Neutrophil (primary cell): ENCODE data around the gene GVQW3.
A peak's percentile ranks its signal among the peaks of the same experiment; 100 is the strongest.

ENCODE experiments used
- H3K27ac ChIP-seq: fragments of 200-600 bp; sonication (generic); 2 replicates; pipeline ENCODE4 v1.5.1; 2016; ENCODE audit warnings: mild to moderate bottlenecking, moderate library complexity
- H3K27me3 ChIP-seq: fragments of 200-600 bp; sonication (generic); 2 replicates; pipeline ENCODE4 v1.6.0; 2016; ENCODE audit warnings: mild to moderate bottlenecking
- H3K36me3 ChIP-seq: fragments of 200-600 bp; sonication (generic); 2 replicates; pipeline ENCODE4 v1.5.1; 2017
- H3K4me1 ChIP-seq, 2 experiments: fragments of 200-600 bp in 1 of 2; sonication (generic) in 1 of 2; 1 replicate in 1 of 2; 2 replicates in 1 of 2; pipeline versions ENCODE4 v1.5.1 to v1.6.1; 2013 to 2016; ENCODE audit warnings: low read depth in 1 of 2, low read length in 1 of 2, mild to moderate bottlenecking in 1 of 2, moderate library complexity in 1 of 2; ENCODE audit not compliant: control insufficient read depth in 1 of 2, insufficient read depth in 1 of 2
- H3K4me3 ChIP-seq, 2 experiments: fragments of 200-600 bp in 1 of 2; sonication (generic) in 1 of 2; 1 replicate in 1 of 2; 2 replicates in 1 of 2; pipeline ENCODE4 v1.5.1; 2013 to 2016; ENCODE audit warnings: low read depth in 1 of 2, low read length in 1 of 2, mild to moderate bottlenecking in 1 of 2, moderate library complexity in 1 of 2
- H3K9me3 ChIP-seq: fragments of 200-600 bp; sonication (generic); 2 replicates; pipeline ENCODE4 v1.5.1; 2016
- TF ChIP-seq, protein P1 (sequence below): fragments of 200-600 bp; sonication (generic); IDR thresholded peaks from 2 replicates; pipeline ENCODE4 v1.5.1; 2016; ENCODE audit warnings: antibody characterized with exemption

The GVQW3 gene

DNA sequence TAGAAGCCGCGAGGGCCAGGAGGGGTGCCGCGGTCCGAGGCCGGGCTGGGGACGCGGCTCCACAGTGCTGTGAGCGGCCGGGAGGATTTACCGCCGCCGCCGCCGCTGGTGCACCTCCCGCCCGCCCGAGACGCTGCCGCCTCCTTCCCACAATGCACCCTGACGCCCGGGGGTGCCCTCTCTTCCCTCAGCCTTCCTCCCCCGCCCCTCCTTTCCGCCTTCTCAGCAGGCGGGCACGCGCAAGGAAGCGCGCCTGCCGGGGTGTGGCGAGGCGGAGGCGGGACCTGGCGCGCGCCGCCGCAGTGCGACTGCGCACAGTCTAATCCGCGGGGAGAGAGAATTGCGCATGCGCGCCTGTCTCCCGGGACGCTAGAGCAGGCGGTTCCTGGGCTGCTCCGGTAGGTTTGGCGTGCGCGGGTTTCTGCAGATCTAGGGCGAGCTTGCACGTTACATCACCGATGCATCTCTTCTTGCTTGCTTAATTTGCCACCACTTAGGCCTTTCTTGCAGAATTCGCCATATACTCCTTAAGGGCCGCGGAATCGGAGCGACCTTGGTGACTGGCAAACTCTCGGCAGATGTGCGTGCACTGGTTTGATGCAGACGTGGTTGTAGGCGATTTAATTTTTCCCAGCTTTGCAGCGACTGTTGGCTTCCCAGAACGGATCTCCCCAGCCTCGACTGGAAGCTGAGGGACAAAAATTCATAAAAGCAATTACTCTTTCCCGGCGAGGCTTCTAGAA, at the start of gene GVQW3, which contains the start of gene THAP12:
Gene GVQW3, plus strand, starts transcription at position 347 of the 743 bp plus-strand sequence. CDS start 506 bp downstream, outside the sequence.
Gene THAP12, minus strand, starts transcription at position 156 of the 743 bp plus-strand sequence. CDS start 296 bp downstream, outside the sequence.
- no peaks in the 10 kb centered on the region for H3K27me3 ChIP-seq
- H3K27ac ChIP-seq = peak within 1 kb of the TSS; percentile 92
- H3K9me3 ChIP-seq = no peaks in the 10 kb centered on the region
- TF ChIP-seq, protein P1, sequence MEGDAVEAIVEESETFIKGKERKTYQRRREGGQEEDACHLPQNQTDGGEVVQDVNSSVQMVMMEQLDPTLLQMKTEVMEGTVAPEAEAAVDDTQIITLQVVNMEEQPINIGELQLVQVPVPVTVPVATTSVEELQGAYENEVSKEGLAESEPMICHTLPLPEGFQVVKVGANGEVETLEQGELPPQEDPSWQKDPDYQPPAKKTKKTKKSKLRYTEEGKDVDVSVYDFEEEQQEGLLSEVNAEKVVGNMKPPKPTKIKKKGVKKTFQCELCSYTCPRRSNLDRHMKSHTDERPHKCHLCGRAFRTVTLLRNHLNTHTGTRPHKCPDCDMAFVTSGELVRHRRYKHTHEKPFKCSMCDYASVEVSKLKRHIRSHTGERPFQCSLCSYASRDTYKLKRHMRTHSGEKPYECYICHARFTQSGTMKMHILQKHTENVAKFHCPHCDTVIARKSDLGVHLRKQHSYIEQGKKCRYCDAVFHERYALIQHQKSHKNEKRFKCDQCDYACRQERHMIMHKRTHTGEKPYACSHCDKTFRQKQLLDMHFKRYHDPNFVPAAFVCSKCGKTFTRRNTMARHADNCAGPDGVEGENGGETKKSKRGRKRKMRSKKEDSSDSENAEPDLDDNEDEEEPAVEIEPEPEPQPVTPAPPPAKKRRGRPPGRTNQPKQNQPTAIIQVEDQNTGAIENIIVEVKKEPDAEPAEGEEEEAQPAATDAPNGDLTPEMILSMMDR = peak; percentile 54
- H3K4me3 ChIP-seq = peak within 1 kb of the TSS; percentile 77 to 91
- peaks cover 17 to 27% of the 10 kb centered on the region in 2 experiments for H3K4me1 ChIP-seq
- peaks cover 3% of the 10 kb centered on the region for H3K36me3 ChIP-seq

DNA sequence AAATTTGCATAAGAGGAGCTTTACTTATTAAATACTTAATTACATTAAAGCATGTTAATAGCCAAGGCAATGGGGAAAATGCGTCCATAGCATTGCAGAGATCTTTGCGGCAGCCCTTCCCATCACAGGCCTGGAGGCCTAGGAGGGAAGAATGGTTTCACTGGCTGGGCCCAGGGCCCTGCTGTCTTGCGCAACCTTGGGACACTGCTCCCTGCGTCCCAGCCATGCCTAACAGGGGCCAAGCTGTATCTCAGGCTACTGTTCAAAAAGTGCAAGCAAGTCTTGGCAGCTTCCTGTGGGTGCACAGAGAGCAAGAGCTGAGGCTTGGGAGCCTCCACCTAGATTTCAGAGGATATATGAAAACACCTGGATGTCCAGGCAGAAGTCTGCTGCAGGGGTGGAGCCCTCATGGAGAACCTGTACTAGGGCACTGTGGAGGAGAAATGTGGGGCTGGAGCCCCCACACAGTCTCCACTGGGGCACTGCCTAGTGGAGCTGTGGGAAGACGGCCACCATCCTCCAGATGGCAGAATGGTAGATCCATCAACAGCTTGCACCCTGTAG, 46.2 kb upstream of the GVQW3 start:
- no peaks in the 10 kb centered on the region for H3K27me3 ChIP-seq
- H3K27ac ChIP-seq = peak overlapping the region; percentile 78
- TF ChIP-seq, protein P1 = no peak
- H3K4me3 ChIP-seq = no peak overlapping the region
- peaks cover 30 to 35% of the 10 kb centered on the region in 2 experiments for H3K4me1 ChIP-seq
- H3K9me3 ChIP-seq = no peaks in the 10 kb centered on the region
- no peaks in the 10 kb centered on the region for H3K36me3 ChIP-seq

DNA sequence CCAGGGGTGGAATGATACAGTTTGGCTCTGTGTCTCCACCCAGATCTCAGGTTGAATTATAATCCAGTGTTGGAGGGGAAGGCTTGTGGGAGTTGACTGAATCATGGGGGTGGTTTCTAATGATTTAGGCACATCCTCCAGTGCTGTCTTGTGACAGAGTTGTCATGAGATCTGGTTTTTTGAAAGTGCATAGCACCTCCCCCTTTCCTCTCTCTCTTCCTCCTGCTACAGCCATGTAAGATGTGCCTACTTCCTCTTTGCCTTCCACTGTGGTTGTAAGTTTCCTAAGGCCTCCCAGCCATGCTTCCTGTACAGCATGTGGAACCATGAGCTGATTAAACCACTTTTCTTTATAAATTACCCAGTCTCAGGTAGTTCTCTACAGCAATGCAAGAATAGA, 45.3 kb upstream of the GVQW3 start:
- Histone ChIP-seq H3K36me3 (no peaks in the 10 kb centered on the region), H3K9me3 (no peaks in the 10 kb centered on the region), H3K27ac (peak overlapping the region; percentile 78), H3K4me3 (no peak overlapping the region), H3K27me3 (no peaks in the 10 kb centered on the region), H3K4me1 (peaks cover 30 to 35% of the 10 kb centered on the region in 2 experiments)
- TF ChIP-seq, protein P1 = no peak

DNA sequence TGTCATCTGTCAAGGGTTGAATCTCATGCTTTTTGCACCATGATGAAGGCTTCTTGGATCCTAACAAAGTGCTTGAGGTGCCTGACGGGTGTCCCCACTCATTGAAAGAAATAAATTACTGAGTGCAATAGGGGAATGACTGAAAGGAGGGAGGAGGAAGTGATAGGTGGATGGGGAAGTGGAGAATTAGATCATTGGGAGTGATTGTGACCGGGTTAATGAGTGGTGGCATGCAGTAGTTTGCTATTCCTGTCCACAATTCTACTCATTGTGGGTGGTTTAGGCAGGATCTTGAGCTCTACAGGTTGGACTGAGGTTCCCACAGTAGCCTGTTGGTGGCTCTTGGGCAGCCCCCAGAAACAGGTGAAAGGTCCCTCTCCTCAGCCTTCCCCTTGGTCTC, 44.5 kb upstream of the GVQW3 start:
- Histone ChIP-seq H3K36me3 (no peaks in the 10 kb centered on the region), H3K4me3 (no peak overlapping the region), H3K4me1 (peaks cover 30 to 35% of the 10 kb centered on the region in 2 experiments), H3K27me3 (no peaks in the 10 kb centered on the region), H3K9me3 (no peaks in the 10 kb centered on the region), H3K27ac (peak overlapping the region; percentile 78)
- TF ChIP-seq, protein P1 = no peak

DNA sequence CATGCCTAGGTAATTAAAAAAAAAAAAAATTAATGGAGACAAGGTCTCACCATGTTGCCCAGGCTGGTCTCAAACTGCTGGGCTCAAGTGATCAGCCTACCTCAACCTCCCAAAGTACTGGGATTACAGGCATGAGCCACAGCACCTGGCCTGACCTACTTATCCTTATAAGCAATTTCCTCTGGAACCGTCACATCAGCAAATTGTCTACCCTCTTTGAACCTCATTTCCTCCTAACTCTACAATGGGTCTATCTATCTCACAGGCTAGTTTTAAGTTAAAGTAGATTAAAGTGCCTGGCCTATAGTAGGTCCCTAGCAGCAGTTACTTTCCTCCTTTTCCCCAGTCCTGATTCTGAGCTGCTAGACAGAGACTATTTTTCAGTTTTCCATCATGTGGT, 43.7 kb upstream of the GVQW3 start:
- Histone ChIP-seq H3K27me3 (peaks cover 8% of the 10 kb centered on the region), H3K4me3 (no peak overlapping the region), H3K4me1 (peaks cover 30 to 35% of the 10 kb centered on the region in 2 experiments), H3K27ac (no peak overlapping the region), H3K9me3 (no peaks in the 10 kb centered on the region), H3K36me3 (no peaks in the 10 kb centered on the region)
- TF ChIP-seq, protein P1 = no peak
